GM20000 (cell line): ENCODE data around the gene UBR2.
A peak's percentile ranks its signal among the peaks of the same experiment; 100 is the strongest.
"Not testable (repeated sequence)": the region's sequence is repeated elsewhere in the genome, so short reads cannot be mapped to it uniquely, and the experiment has no call there.

Source experiments
- DNase-seq: peaks from one replicate; pipeline ENCODE4 v3.0.0; 2012; ENCODE audit warnings: low spot score
- TF ChIP-seq, protein P1 (sequence below): IDR thresholded peaks from 2 replicates; pipeline ENCODE4 v1.5.1; 2012; ENCODE audit warnings: mild to moderate bottlenecking, control low read depth; ENCODE audit errors: extremely low read depth, missing control alignments

The UBR2 gene

DNA sequence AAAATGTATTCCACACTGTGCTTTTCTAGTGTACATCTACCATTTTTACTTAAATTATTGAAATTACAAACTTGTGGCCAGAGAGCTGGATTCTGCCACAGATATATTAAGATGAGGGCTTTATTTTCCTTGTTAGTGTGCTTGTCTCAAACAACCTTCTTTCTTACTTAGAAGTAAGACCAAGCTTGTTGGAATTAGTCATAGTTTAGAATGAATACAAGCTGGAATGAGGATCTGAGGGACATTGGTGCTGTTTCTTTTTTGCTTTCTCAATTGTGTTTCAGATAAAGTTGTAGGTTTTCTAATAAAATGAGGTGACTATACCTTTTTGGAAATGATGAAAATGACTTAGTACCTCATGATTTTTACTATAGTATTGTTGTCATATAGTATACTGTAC, 40.3 kb downstream of the UBR2 start:
- DNase-seq = no peak
- TF ChIP-seq, protein P1, sequence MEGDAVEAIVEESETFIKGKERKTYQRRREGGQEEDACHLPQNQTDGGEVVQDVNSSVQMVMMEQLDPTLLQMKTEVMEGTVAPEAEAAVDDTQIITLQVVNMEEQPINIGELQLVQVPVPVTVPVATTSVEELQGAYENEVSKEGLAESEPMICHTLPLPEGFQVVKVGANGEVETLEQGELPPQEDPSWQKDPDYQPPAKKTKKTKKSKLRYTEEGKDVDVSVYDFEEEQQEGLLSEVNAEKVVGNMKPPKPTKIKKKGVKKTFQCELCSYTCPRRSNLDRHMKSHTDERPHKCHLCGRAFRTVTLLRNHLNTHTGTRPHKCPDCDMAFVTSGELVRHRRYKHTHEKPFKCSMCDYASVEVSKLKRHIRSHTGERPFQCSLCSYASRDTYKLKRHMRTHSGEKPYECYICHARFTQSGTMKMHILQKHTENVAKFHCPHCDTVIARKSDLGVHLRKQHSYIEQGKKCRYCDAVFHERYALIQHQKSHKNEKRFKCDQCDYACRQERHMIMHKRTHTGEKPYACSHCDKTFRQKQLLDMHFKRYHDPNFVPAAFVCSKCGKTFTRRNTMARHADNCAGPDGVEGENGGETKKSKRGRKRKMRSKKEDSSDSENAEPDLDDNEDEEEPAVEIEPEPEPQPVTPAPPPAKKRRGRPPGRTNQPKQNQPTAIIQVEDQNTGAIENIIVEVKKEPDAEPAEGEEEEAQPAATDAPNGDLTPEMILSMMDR = no peak

DNA sequence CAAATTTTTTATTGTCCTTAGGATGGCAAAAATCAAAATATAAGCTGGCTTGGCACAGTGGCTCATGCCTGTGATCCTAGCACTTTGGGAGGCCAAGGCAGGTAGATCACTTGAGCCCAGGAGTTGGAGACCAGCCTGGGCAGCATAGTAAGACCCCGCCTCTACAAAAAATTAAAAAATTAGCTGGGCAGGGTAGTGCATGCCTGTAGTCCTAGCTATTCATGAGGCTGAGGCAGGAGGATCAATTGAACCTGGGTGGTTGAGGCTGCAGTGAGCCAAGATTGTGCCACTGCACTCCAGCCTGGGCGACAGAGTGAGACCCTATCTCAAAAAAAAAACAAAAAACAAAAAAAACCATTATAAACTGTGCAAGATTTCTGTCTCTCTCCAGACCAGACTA, 40.9 kb downstream of the UBR2 start:
- not testable (repeated sequence) for DNase-seq

DNA sequence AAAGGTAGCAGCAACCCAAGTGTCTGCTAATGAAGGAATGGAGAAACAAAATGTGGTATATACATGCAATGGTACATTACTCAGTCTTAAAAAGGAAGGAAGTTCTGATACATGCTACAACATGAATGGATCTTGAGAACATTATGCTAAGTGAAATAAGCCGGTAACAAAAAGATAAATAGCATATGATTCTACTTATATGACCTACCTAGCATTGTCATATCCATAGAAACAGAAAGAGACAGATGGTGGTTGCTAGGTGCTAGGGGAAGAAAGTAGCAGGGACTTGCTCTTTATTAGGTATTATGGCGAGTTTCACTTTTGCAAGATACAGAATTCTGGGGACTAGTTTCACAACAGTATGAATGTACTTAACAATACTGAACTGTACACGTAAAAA, 46.6 kb downstream of the UBR2 start:
- TF ChIP-seq, protein P1 = no peak
- DNase-seq = peak; percentile 34

GRCh38 chr6:42615518-42615917, 51.7 kb downstream of the UBR2 start:
- DNase-seq = no peak
- TF ChIP-seq, protein P1 = no peak

GRCh38 chr6:42616716-42617115, 52.9 kb downstream of the UBR2 start:
- no peak for DNase-seq
- TF ChIP-seq, protein P1 = no peak

DNA sequence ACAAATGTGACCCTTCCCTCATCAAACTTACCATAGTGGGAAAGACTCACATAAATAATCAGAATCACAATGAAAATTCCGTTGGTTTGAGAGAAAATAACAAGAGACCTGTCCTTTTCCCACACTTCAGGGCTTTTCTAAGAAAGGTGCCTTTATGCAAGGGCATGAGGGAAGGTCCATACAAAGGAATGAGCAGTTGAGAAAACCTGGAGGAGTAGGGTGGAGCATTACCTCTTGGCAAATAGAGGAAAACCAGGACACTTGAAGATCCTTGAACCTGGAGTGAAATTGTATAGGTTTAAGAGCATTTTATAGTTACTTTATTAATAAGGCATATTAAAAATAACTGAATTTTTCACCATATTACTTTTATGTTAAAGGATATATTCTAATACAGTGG, 54.3 kb downstream of the UBR2 start:
- TF ChIP-seq, protein P1 = no peak
- DNase-seq = no peak

DNA sequence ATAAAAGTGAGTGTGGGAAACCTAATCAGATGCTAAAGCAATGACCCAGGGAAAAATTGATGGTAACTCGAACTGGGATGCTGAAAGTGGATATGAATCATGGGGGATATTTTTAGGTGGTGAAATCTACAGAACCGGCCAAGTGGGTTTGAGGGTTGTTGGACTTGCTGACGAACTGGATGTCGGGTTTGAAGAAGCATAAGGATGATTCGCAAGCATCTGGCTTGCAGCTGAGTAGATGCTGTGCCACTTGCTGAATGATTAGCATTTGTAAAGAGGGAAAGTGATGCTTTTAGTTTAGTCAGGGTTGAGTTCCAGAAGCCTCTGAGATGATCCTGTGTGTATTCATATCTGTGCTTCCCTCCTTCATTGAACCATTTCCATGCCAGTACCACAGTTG, 54.9 kb downstream of the UBR2 start:
- no peak for DNase-seq
- TF ChIP-seq, protein P1 = no peak

GRCh38 chr6:42619963-42620362, 56.1 kb downstream of the UBR2 start:
- TF ChIP-seq, protein P1 = no peak
- DNase-seq = no peak
